WTC11 (cell line): ENCODE results near the gene KNSTRN. TPM values are rescaled to one million over a fixed set of nuclear protein-coding genes. Genes with fewer than 3 reads are reported as not detected.

ENCODE experiments used
- ATAC-seq: fragments of 200-7000 bp; cut with Tn5 transposase; 2 replicates; pipeline ENCODE4 v1.10.0; 2021; ENCODE audit warnings: mild to moderate bottlenecking, moderate library complexity
- CTCF ChIA-PET: fragments of 300-600 bp; sonication (Branson Sonifier 250); formaldehyde crosslinking; loops from one replicate; lab custom pipeline; 2021; ENCODE audit warnings: antibody characterized with exemption; lab: Charles Lee
- POLR2A ChIA-PET: fragments of 350-600 bp; sonication (Branson Sonifier 250); formaldehyde crosslinking; loops from one replicate; lab custom pipeline; 2021; ENCODE audit warnings: antibody characterized with exemption; lab: Charles Lee
- DNase-seq: peaks from one replicate; pipeline ENCODE4 v3.0.0; 2021; ENCODE audit warnings: low spot score
- H3K27ac Mint-ChIP-seq: 2 replicates; pipeline ENCODE4 v1.8.0; 2021; ENCODE audit warnings: mixed read lengths
- H3K27me3 Mint-ChIP-seq: 2 replicates; pipeline ENCODE4 v1.8.0; 2021; ENCODE audit warnings: low read depth, mild to moderate bottlenecking, moderate library complexity, mixed read lengths
- H3K36me3 Mint-ChIP-seq: 2 replicates; pipeline ENCODE4 v1.8.0; 2021; ENCODE audit warnings: mixed read lengths
- H3K4me1 Mint-ChIP-seq: 2 replicates; pipeline ENCODE4 v1.8.0; 2022; ENCODE audit warnings: mixed read lengths
- H3K4me3 Mint-ChIP-seq: 2 replicates; pipeline ENCODE4 v1.8.0; 2021; ENCODE audit warnings: mild to moderate bottlenecking, moderate library complexity, mixed read lengths
- H3K9me3 Mint-ChIP-seq: 2 replicates; pipeline ENCODE4 v1.8.0; 2021; ENCODE audit warnings: mixed read lengths
- E2F4 ChIP-seq: sonication (generic); formaldehyde crosslinking; IDR thresholded peaks from 2 replicates; pipeline ENCODE4 v1.8.1; 2022; ENCODE audit warnings: low read depth, mild to moderate bottlenecking, moderate library complexity, missing genetic modification reagents, borderline replicate concordance
- EMX1 ChIP-seq: fragments of 250-450 bp; sonication (Bioruptor Pico); IDR thresholded peaks from 2 replicates; pipeline ENCODE4 v1.8.0; 2021; ENCODE audit warnings: mild to moderate bottlenecking
- FOXJ3 ChIP-seq: sonication (generic); formaldehyde crosslinking; IDR thresholded peaks from 2 replicates; pipeline ENCODE4 v1.9.0; 2021; ENCODE audit warnings: missing genetic modification reagents, mild to moderate bottlenecking, borderline replicate concordance
- FOXP1 ChIP-seq: sonication (generic); formaldehyde crosslinking; IDR thresholded peaks from 2 replicates; pipeline ENCODE4 v1.8.0; 2022; ENCODE audit warnings: missing genetic modification reagents, mild to moderate bottlenecking, moderate library complexity, borderline replicate concordance
- JAZF1 ChIP-seq: fragments of 250-450 bp; sonication (Bioruptor Pico); IDR thresholded peaks from 2 replicates; pipeline ENCODE4 v1.9.0; 2021; ENCODE audit warnings: moderate library complexity, mild to moderate bottlenecking, inconsistent platforms
- JUN ChIP-seq: sonication (generic); formaldehyde crosslinking; IDR thresholded peaks from 2 replicates; pipeline ENCODE4 v1.8.0; 2023; ENCODE audit warnings: mild to moderate bottlenecking, missing genetic modification reagents
- KAT7 ChIP-seq: sonication (generic); formaldehyde crosslinking; IDR thresholded peaks from 2 replicates; pipeline ENCODE4 v1.8.1; 2023; ENCODE audit warnings: missing genetic modification reagents, mild to moderate bottlenecking, borderline replicate concordance
- MAX ChIP-seq: sonication (generic); formaldehyde crosslinking; IDR thresholded peaks from 2 replicates; pipeline ENCODE4 v1.8.0; 2022; ENCODE audit warnings: mild to moderate bottlenecking, missing genetic modification reagents
- NFATC4 ChIP-seq: fragments of 250-450 bp; sonication (Bioruptor Pico); IDR thresholded peaks from 2 replicates; pipeline ENCODE4 v1.9.0; 2021; ENCODE audit warnings: mild to moderate bottlenecking
- NFYB ChIP-seq: sonication (generic); formaldehyde crosslinking; conservative IDR thresholded peaks from 2 replicates; pipeline ENCODE4 v1.8.0; 2022; ENCODE audit warnings: low read depth, missing genetic modification reagents
- NR1H2 ChIP-seq: sonication (generic); formaldehyde crosslinking; IDR thresholded peaks from 2 replicates; pipeline ENCODE4 v1.9.0; 2021; ENCODE audit warnings: mild to moderate bottlenecking, moderate library complexity, missing genetic modification reagents
- SP1 ChIP-seq: sonication (generic); formaldehyde crosslinking; conservative IDR thresholded peaks from 2 replicates; pipeline ENCODE4 v1.8.1; 2022; ENCODE audit warnings: missing genetic modification reagents
- USF1 ChIP-seq: sonication (generic); formaldehyde crosslinking; IDR thresholded peaks from 2 replicates; pipeline ENCODE4 v1.8.0; 2022; ENCODE audit warnings: mild to moderate bottlenecking, missing genetic modification reagents
- ZNF232 ChIP-seq: sonication (generic); formaldehyde crosslinking; IDR thresholded peaks from 2 replicates; pipeline ENCODE4 v1.8.0; 2022; ENCODE audit warnings: mild to moderate bottlenecking, missing genetic modification reagents
- ZNF416 ChIP-seq: fragments of 250-450 bp; sonication (Bioruptor Pico); IDR thresholded peaks from 2 replicates; pipeline ENCODE4 v1.9.0; 2021; ENCODE audit warnings: mild to moderate bottlenecking, inconsistent platforms
- ZNF423 ChIP-seq: fragments of 250-450 bp; sonication (Bioruptor Pico); IDR thresholded peaks from 2 replicates; pipeline ENCODE4 v2.1.2; 2022; ENCODE audit warnings: mild to moderate bottlenecking, moderate library complexity
- total RNA-seq: library from RNA; stranded (reverse); gene quantifications from 3 replicates; pipeline ENCODE4 v1.2.3, GENCODE V29; 2021

Gene KNSTRN
- total RNA-seq, 1 experiment from 2014 or later: 73.4 TPM

GRCh38 chr15:40439461-40439959 lies 57.0 kb downstream of the KNSTRN start (continued):
- TF ChIP-seq USF1 (CRISPR knock-in tag): no peak

DNA sequence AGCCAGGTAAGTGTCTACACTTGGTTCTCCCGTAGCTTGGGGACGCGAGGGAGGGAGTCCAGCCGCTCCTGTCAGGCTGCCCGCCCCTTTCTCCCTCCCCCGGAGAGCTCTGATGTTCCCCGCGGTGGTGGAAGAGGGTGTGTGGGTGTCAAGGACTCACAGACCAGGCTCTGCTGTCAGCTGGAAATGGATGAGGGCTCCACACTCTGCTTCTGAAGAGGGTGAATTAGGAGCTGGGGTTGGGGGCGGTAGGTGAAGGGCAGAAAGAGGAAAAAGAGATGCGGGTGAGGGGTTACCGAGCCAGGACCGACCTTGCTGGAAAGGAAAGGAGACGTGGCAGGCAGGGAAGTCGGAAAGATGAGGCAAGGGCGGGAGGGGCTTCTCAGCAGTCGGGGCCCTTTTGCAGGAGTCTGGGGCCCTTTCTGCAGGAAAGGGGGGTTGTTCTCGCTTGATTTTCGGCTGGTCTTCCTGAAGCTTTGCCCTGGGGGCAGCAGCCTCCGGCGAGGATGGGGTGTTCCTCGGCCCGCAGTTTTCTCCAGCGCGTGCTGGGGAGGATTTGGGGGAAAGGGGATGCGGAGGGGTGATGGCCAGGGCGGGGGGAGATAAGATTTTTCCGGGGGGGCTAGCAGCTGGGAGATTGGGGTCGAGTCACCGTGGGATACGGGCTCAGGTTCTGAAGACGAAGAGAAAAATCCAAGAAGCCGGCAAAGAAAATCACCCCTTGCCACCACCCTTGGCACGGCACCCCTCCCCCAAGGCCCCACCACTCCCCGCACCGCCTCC lies 57.6 kb downstream of the KNSTRN start:
- POLR2A ChIA-PET: interaction anchor here (0.7 to 3.2 kb wide), 9 partner anchors 12 to 553 kb away, joined by 3 to 32 read pairs (median 4); partner anchors contain the start of genes CCDC32, CHST14 and IVD
- CTCF ChIA-PET: interaction anchor here (0.6 to 2.6 kb wide), 26 partner anchors 9 to 419 kb away, joined by 3 to 23 read pairs (median 4); partner anchors contain the start of genes CCDC9B and INAFM2
- TF ChIP-seq ZNF232 (CRISPR knock-in tag): no peak
- TF ChIP-seq NR1H2 (CRISPR knock-in tag): peak; percentile 66; the same call in 1 of the 2 replicates
- 0 out of 2 replicates have a peak, but pooled peaks have one; percentile 4 for TF ChIP-seq ZNF423 (CRISPR knock-in tag)
- TF ChIP-seq EMX1 (CRISPR knock-in tag): no peak
- no peak for ATAC-seq
- Mint-ChIP-seq H3K4me3 (peak overlapping the region; percentile 90), H3K27me3 (peaks cover 7% of the 10 kb centered on the region), H3K9me3 (no peaks in the 10 kb centered on the region), H3K27ac (peak overlapping the region; percentile 78), H3K4me1 (peaks cover 57% of the 10 kb centered on the region), H3K36me3 (0 out of 2 replicates have a peak, but pooled peaks cover 3% of the 10 kb centered on the region)
- DNase-seq: peak; percentile 54

DNA sequence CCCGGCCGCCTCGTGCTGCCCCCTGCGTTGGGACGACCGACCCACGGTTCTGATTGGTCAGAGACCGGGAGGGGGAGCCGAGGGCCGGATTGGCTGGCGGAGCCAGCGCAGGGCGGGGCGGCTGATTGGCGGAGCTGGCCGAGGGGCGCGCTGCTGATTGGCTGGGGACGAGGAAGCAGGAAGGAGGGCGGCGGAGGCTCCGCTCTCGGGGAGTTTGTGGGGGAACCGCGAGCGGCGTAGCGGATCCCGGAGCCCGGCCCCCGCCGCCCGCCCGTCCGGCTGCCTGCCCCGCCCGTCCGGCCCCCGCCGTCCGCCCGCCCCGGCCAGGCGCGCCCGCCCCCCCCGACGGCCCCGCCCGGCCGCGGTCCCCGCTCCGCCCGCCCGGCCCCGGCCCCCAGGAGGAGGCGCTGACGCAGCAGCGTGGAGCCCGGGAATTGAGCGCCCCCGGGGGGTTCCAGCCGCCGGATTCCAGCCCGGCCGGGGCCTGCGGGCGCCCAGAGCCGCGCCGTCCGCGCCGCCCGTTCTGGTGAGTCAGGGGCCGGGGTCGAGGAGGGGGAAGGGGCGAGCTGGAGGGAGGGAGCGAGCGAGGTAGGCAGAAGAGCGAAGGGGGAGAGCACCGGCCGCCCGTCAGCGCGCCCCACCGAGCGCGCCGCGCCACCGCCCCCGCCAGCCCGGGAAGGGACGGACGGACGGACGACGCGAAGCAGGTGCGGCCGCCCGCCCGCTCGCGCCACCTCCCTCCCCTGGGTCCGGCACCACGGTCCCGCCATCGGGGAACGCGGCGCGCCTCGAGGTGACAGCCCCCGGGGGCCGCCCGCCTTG lies 58.4 kb downstream of the KNSTRN start, which contains the start of gene BAHD1:
Gene BAHD1 (plus strand): TSS at position 211 of the 822 bp plus-strand sequence. CDS start 17,512 bp downstream, outside the sequence.
- peak within 1 kb of the TSS; percentile 78 for H3K27ac Mint-ChIP-seq
- 0 out of 2 replicates have a peak, but pooled peaks cover 3% of the 10 kb centered on the region for H3K36me3 Mint-ChIP-seq
- no peaks in the 10 kb centered on the region for H3K27me3 Mint-ChIP-seq
- TF ChIP-seq JUN (CRISPR knock-in tag): 0 out of 2 replicates have a peak, but pooled peaks have one; percentile 34
- TF ChIP-seq FOXP1 (CRISPR knock-in tag): peak; percentile 66; the same call in 1 of the 2 replicates
- no peak for TF ChIP-seq NFATC4 (CRISPR knock-in tag)
- TF ChIP-seq ZNF232 (CRISPR knock-in tag): 0 out of 2 replicates have a peak, but pooled peaks have one; percentile 6
- TF ChIP-seq FOXJ3 (CRISPR knock-in tag): no peak
- TF ChIP-seq NFYB (CRISPR knock-in tag): peak; percentile 84
- TF ChIP-seq SP1: peak; percentile 58; the same call in 1 of the 2 replicates
- 0 out of 2 replicates have a peak, but pooled peaks have one; percentile 25 for TF ChIP-seq E2F4 (CRISPR knock-in tag)
- TF ChIP-seq JAZF1 (CRISPR knock-in tag): no peak
- 0 out of 2 replicates have a peak, but pooled peaks have one; percentile 11 for TF ChIP-seq ZNF416 (CRISPR knock-in tag)
- peak; percentile 39; the same call in 1 of the 2 replicates for TF ChIP-seq KAT7 (CRISPR knock-in tag)
- peak; percentile 61; the same call in 1 of the 2 replicates for TF ChIP-seq MAX
- peaks cover 58% of the 10 kb centered on the region for H3K4me1 Mint-ChIP-seq
- H3K9me3 Mint-ChIP-seq: no peaks in the 10 kb centered on the region
- DNase-seq: peak; percentile 99
- peak within 1 kb of the TSS; percentile 90 for H3K4me3 Mint-ChIP-seq
- CTCF ChIA-PET: interaction anchor here (0.6 to 2.6 kb wide), 16 partner anchors 9 to 418 kb away, joined by 3 to 23 read pairs (median 4); partner anchors contain the start of gene CCDC9B
- POLR2A ChIA-PET: interaction anchor here (1.8 to 3.2 kb wide), 3 partner anchors 11 to 118 kb away, joined by 4 to 32 read pairs (median 5); partner anchors contain the start of gene IVD
- peak; percentile 69 for ATAC-seq
